Thyroid gland (tissue), 4 donors: ENCODE results near the gene WNK3. TPM values are rescaled to one million over a fixed set of nuclear protein-coding genes. Genes with fewer than 3 reads are reported as not detected.

Source experiments
- DNase-seq, 2 donors: peaks; one replicate each; pipeline ENCODE4 v3.0.0-alpha.2; 2019
- H3K27ac ChIP-seq, 3 donors: fragments of 200-600 bp; sonication (generic); 1 replicate in 2 of 3; 2 replicates in 1 of 3; pipeline ENCODE4 v1.5.1; 2016 to 2019; ENCODE audit warnings: mild to moderate bottlenecking in 1 of 3, moderate library complexity in 1 of 3
- H3K27me3 ChIP-seq: fragments of 200-600 bp; sonication (generic); one replicate; pipeline ENCODE4 v1.5.1; 2019
- H3K36me3 ChIP-seq, 2 donors: fragments of 200-600 bp; sonication (generic); one replicate each; pipeline ENCODE4 v1.5.1; 2016 to 2019
- H3K4me1 ChIP-seq, 2 donors: fragments of 200-600 bp; sonication (generic); one replicate each; pipeline ENCODE4 v1.5.1; 2017 to 2019
- H3K4me3 ChIP-seq, 3 donors: fragments of 200-600 bp; sonication (generic); replicated peaks in 1 of 3; 1 replicate in 2 of 3; 2 replicates in 1 of 3; pipeline ENCODE4 v1.5.1; 2016; ENCODE audit warnings: mild to moderate bottlenecking in 1 of 3
- H3K9me3 ChIP-seq: fragments of 200-600 bp; sonication (generic); one replicate; pipeline ENCODE4 v1.5.1; 2017
- CTCF ChIP-seq, 6 experiments: fragments of 200-600 bp in 3 of 6; fragments of 450-650 bp in 3 of 6; sonication (generic) in 3 of 6; IDR thresholded peaks; one replicate each; pipeline ENCODE4 v1.5.1; 2016 to 2019; ENCODE audit warnings: antibody characterized with exemption in 6 of 6, mild to moderate bottlenecking in 2 of 6, inconsistent platforms in 1 of 6, moderate library complexity in 1 of 6
- POLR2A ChIP-seq, 2 donors: fragments of 450-650 bp; IDR thresholded peaks; one replicate each; pipeline ENCODE4 v1.6.1; 2017; ENCODE audit warnings: antibody characterized with exemption in 2 of 2, mild to moderate bottlenecking in 2 of 2, moderate library complexity in 1 of 2
- WGBS, 2 donors: methylation state at CpG; one replicate each; pipeline ENCODE4 v1.1.5; 2017; 5-methylcytosine and 5-hydroxymethylcytosine counted together
- intact Hi-C: fragments of 100-400 bp; cut with DNase I; formaldehyde crosslinking; loops from one replicate; pipeline ENCODE4 v1.15.1; 2023
- total RNA-seq, 4 donors: library from RNA; depleted of rRNA; stranded (reverse); fragments of >200 nt; gene quantifications; one replicate each; pipeline ENCODE4 v1.2.3, GENCODE V29; 2016

Gene WNK3
- total RNA-seq, 4 donors from 2014 or later, result 2.3 to 7.0 (median 4.6) TPM

GRCh38 chrX:54230435-54231148 is 127.3 kb downstream of the WNK3 start:
- H3K4me1 ChIP-seq, result no peaks in the 10 kb centered on the region
- H3K9me3 ChIP-seq, result no peaks in the 10 kb centered on the region
- no peak for TF ChIP-seq CTCF (IDR thresholded peaks at IDR 0.05)
- TF ChIP-seq POLR2A (IDR thresholded peaks at IDR 0.05), result no peak
- no peak overlapping the region for H3K27ac ChIP-seq
- 83 to 92% methylated on average over 4 of the region's 4 CpGs for WGBS, 2 donors
- H3K27me3 ChIP-seq, result no peaks in the 10 kb centered on the region
- no peak for DNase-seq
- no peak overlapping the region for H3K4me3 ChIP-seq
- intact Hi-C loops, result no loop called here
- H3K36me3 ChIP-seq, result no peaks in the 10 kb centered on the region

GRCh38 chrX:54223581-54223980 is 134.3 kb downstream of the WNK3 start:
- no peaks in the 10 kb centered on the region for H3K9me3 ChIP-seq
- no peak overlapping the region for H3K27ac ChIP-seq
- H3K27me3 ChIP-seq, result no peaks in the 10 kb centered on the region
- intact Hi-C loops, result no loop called here
- 89 to 90% methylated on average over 1 to 2 of the region's 2 CpGs for whole genome bisulfite sequencing, 2 donors
- no peaks in the 10 kb centered on the region for H3K36me3 ChIP-seq
- TF ChIP-seq POLR2A (IDR thresholded peaks at IDR 0.05), result no peak
- no peak for TF ChIP-seq CTCF (IDR thresholded peaks at IDR 0.05)
- no peak overlapping the region for H3K4me3 ChIP-seq
- H3K4me1 ChIP-seq, result no peaks in the 10 kb centered on the region
- DNase-seq, result no peak

GRCh38 chrX:54213603-54214002 is 144.2 kb downstream of the WNK3 start:
- Histone ChIP-seq H3K9me3 (no peaks in the 10 kb centered on the region), H3K27me3 (no peaks in the 10 kb centered on the region), H3K36me3 (no peaks in the 10 kb centered on the region), H3K27ac (no peak overlapping the region), H3K4me1 (no peaks in the 10 kb centered on the region), H3K4me3 (no peak overlapping the region)
- intact Hi-C loops, result no loop called here
- 98 to 99% methylated on average over 3 of the region's 3 CpGs for WGBS, 2 donors
- TF ChIP-seq POLR2A (IDR thresholded peaks at IDR 0.05) (no peak), CTCF (IDR thresholded peaks at IDR 0.05) (no peak)
- no peak for DNase-seq

GRCh38 chrX:54208531-54208930 is 149.3 kb downstream of the WNK3 start:
- 86 to 97% methylated on average over 3 of the region's 3 CpGs for WGBS, 2 donors

More at GRCh38 chrX:54208531-54208930, 149.3 kb downstream of the WNK3 start:
- intact Hi-C loops, result no loop called here
- Histone ChIP-seq H3K27ac (no peak overlapping the region), H3K27me3 (no peaks in the 10 kb centered on the region), H3K4me3 (no peak overlapping the region), H3K36me3 (no peaks in the 10 kb centered on the region), H3K4me1 (no peaks in the 10 kb centered on the region), H3K9me3 (no peaks in the 10 kb centered on the region)
- TF ChIP-seq POLR2A (IDR thresholded peaks at IDR 0.05), result no peak
- TF ChIP-seq CTCF (IDR thresholded peaks at IDR 0.05), result no peak
- DNase-seq, result no peak
